ENCODE data around the gene DNASE1L1.

Gene DNASE1L1

GRCh38 chrX:154412468-154412867 lies 3.4 kb upstream of the DNASE1L1 start:
- Histone ChIP-seq H3K36me3 (ENCODE audit: control insufficient read depth in 2 of 2, insufficient read depth in 1 of 2, low read length in 2 of 2) (peaks cover 5 to 16% of the 10 kb centered on the region in 2 experiments; a peak in 2 of 3 replicates), H3K9me3 (ENCODE audit: control insufficient read depth, insufficient read depth, low read depth, low read length) (no peaks in the 10 kb centered on the region), H3K27ac (ENCODE audit: extremely low read depth, low read depth, low read length) (no peak overlapping the region), H3K4me1 (ENCODE audit: control insufficient read depth, insufficient read depth, low read length) (no peaks in the 10 kb centered on the region; the same call in 1 of the 2 replicates), H3K4me3 (ENCODE audit: low read depth, low read length) (no peak overlapping the region)
- TF ChIP-seq, protein P1, sequence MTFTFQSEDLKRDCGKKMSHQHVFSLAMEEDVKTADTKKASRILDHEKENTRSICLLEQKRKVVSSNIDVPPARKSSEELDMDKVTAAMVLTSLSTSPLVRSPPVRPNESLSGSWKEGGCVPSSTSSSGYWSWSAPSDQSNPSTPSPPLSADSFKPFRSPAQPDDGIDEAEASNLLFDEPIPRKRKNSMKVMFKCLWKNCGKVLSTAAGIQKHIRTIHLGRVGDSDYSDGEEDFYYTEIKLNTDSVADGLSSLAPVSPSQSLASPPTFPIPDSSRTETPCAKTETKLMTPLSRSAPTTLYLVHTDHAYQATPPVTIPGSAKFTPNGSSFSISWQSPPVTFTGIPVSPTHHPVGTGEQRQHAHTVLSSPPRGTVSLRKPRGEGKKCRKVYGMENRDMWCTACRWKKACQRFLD (tag by site-specific recombination; IDR thresholded peaks at IDR 0.05) = no peak
- CTCF ChIA-PET = interaction anchor here (1.0 kb wide), 2 partner anchors 13 to 39 kb away, joined by 4 to 5 read pairs; partner anchors contain the start of gene RPL10
- POLR2A ChIA-PET = interaction anchor here (0.6 to 4.0 kb wide), 10 partner anchors 9 to 135 kb away, joined by 3 to 57 read pairs (median 8); partner anchors contain the start of genes ATP6AP1, FAM50A, IKBKG and RPL10

- Histone ChIP-seq H3K27ac (ENCODE audit: extremely low read depth, low read depth, low read length) (peak overlapping the region; percentile 92), H3K9me3 (ENCODE audit: control insufficient read depth, insufficient read depth, low read depth, low read length) (no peaks in the 10 kb centered on the region), H3K4me1 (ENCODE audit: control insufficient read depth, insufficient read depth, low read length) (no peaks in the 10 kb centered on the region; the same call in 1 of the 2 replicates), H3K4me3 (ENCODE audit: low read depth, low read length) (peak overlapping the region; percentile 57), H3K36me3 (ENCODE audit: control insufficient read depth in 2 of 2, insufficient read depth in 1 of 2, low read length in 2 of 2) (peaks cover 5 to 16% of the 10 kb centered on the region in 2 experiments; a peak in 2 of 3 replicates)
- peak; percentile 81 for TF ChIP-seq ZBTB17 (tag by site-specific recombination; IDR thresholded peaks at IDR 0.05)
- peak; percentile 42; the same call in 1 of the 2 replicates for TF ChIP-seq ZIC2 (tag by site-specific recombination; IDR thresholded peaks at IDR 0.05)
- TF ChIP-seq ZBTB20 (tag by site-specific recombination; IDR thresholded peaks at IDR 0.05) = peak; percentile 76
- TF ChIP-seq SP2 (tag by site-specific recombination; IDR thresholded peaks at IDR 0.05) = peak; percentile 49; the same call in 1 of the 2 replicates
- peak; percentile 80 for TF ChIP-seq KLF9 (tag by site-specific recombination; IDR thresholded peaks at IDR 0.05; ENCODE audit: low read depth)
- peak; percentile 37 for TF ChIP-seq ZBTB26 (tag by site-specific recombination; optimal IDR thresholded peaks at IDR 0.05)
- TF ChIP-seq ZNF155 (tag by site-specific recombination; IDR thresholded peaks at IDR 0.05) = no peak
- no peak for TF ChIP-seq ZNF16 (tag by site-specific recombination; IDR thresholded peaks at IDR 0.05; ENCODE audit: low read depth)
- peak; percentile 16; the same call in 1 of the 2 replicates for TF ChIP-seq ZEB2 (tag by site-specific recombination; IDR thresholded peaks at IDR 0.05)
- no peak; the same call in 1 of the 2 replicates for TF ChIP-seq ZFP69B (tag by site-specific recombination; IDR thresholded peaks at IDR 0.05)
- TF ChIP-seq ZNF341 (tag by site-specific recombination; IDR thresholded peaks at IDR 0.05; ENCODE audit: low read depth) = peak; percentile 89
- peak; percentile 29; the same call in 1 of the 2 replicates for TF ChIP-seq ZNF600 (tag by site-specific recombination; IDR thresholded peaks at IDR 0.05)
- TF ChIP-seq REPIN1 (tag by site-specific recombination; IDR thresholded peaks at IDR 0.05; ENCODE audit: low read depth) = no peak
- TF ChIP-seq, protein P2, sequence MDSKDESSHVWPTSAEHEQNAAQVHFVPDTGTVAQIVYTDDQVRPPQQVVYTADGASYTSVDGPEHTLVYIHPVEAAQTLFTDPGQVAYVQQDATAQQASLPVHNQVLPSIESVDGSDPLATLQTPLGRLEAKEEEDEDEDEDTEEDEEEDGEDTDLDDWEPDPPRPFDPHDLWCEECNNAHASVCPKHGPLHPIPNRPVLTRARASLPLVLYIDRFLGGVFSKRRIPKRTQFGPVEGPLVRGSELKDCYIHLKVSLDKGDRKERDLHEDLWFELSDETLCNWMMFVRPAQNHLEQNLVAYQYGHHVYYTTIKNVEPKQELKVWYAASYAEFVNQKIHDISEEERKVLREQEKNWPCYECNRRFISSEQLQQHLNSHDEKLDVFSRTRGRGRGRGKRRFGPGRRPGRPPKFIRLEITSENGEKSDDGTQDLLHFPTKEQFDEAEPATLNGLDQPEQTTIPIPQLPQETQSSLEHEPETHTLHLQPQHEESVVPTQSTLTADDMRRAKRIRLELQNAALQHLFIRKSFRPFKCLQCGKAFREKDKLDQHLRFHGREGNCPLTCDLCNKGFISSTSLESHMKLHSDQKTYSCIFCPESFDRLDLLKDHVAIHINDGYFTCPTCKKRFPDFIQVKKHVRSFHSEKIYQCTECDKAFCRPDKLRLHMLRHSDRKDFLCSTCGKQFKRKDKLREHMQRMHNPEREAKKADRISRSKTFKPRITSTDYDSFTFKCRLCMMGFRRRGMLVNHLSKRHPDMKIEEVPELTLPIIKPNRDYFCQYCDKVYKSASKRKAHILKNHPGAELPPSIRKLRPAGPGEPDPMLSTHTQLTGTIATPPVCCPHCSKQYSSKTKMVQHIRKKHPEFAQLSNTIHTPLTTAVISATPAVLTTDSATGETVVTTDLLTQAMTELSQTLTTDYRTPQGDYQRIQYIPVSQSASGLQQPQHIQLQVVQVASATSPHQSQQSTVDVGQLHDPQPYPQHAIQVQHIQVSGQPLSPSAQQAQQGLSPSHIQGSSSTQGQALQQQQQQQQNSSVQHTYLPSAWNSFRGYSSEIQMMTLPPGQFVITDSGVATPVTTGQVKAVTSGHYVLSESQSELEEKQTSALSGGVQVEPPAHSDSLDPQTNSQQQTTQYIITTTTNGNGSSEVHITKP (tag by site-specific recombination; IDR thresholded peaks at IDR 0.05) = 0 out of 2 replicates have a peak, but pooled peaks have one; percentile 9
- TF ChIP-seq SCRT2 (tag by site-specific recombination; IDR thresholded peaks at IDR 0.05) = 0 out of 2 replicates have a peak, but pooled peaks have one; percentile 7
- TF ChIP-seq, protein P3, sequence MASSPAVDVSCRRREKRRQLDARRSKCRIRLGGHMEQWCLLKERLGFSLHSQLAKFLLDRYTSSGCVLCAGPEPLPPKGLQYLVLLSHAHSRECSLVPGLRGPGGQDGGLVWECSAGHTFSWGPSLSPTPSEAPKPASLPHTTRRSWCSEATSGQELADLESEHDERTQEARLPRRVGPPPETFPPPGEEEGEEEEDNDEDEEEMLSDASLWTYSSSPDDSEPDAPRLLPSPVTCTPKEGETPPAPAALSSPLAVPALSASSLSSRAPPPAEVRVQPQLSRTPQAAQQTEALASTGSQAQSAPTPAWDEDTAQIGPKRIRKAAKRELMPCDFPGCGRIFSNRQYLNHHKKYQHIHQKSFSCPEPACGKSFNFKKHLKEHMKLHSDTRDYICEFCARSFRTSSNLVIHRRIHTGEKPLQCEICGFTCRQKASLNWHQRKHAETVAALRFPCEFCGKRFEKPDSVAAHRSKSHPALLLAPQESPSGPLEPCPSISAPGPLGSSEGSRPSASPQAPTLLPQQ (tag by site-specific recombination; IDR thresholded peaks at IDR 0.05) = 0 out of 2 replicates have a peak, but pooled peaks have one; percentile 31
- peak; percentile 35; the same call in 1 of the 2 replicates for TF ChIP-seq ZNF501 (tag by site-specific recombination; IDR thresholded peaks at IDR 0.05)
- CTCF ChIA-PET = interaction anchor here (1.0 kb wide), 2 partner anchors 13 to 39 kb away, joined by 4 to 5 read pairs; partner anchors contain the start of gene RPL10
- POLR2A ChIA-PET = interaction anchor here (0.6 to 4.0 kb wide), 10 partner anchors 10 to 136 kb away, joined by 3 to 57 read pairs (median 8); partner anchors contain the start of genes ATP6AP1, FAM50A, IKBKG and RPL10
These were observed 2.9 kb upstream of the DNASE1L1 start for GRCh38 chrX:154411981-154412340.

Measured in HEK293 (cell line).